HepG2 (cell line): ENCODE data around the gene MCM3AP. TPM values are rescaled to one million over a fixed set of nuclear protein-coding genes. Genes with fewer than 3 reads are reported as not detected.
A peak's percentile ranks its signal among the peaks of the same experiment; 100 is the strongest.

ENCODE experiments used
- ATF4 ChIP-seq, 2 experiments: fragments of 450-650 bp in 1 of 2; sonication (generic) in 1 of 2; formaldehyde crosslinking; IDR thresholded peaks; 2 replicates each; pipeline versions ENCODE4 v1.5.0 to v1.8.0; 2020 to 2022; ENCODE audit warnings: mild to moderate bottlenecking in 1 of 2, missing genetic modification reagents in 1 of 2
- ELF3 ChIP-seq: IDR thresholded peaks from 2 replicates; pipeline ENCODE4 v1.6.1; 2016; ENCODE audit warnings: missing genetic modification reagents, missing compliant biosample characterization
- HNF4G ChIP-seq, 2 experiments: sonication (generic) in 1 of 2; formaldehyde crosslinking in 1 of 2; IDR thresholded peaks; 2 replicates each; pipeline versions ENCODE4 v1.4.0 to v1.6.1; 2011 to 2020; ENCODE audit warnings: borderline replicate concordance in 2 of 2, low read depth in 2 of 2, mild to moderate bottlenecking in 2 of 2, low read length in 1 of 2, missing genetic modification reagents in 1 of 2, moderate library complexity in 1 of 2
- MAX ChIP-seq: IDR thresholded peaks from 2 replicates; pipeline ENCODE4 v1.6.1; 2012; ENCODE audit warnings: inconsistent platforms
- SRSF9 ChIP-seq: fragments of 200-400 bp; formaldehyde crosslinking; IDR thresholded peaks from 2 replicates; pipeline ENCODE4 v1.6.1; 2018; ENCODE audit warnings: borderline replicate concordance, mild to moderate bottlenecking, low read depth, low read length; ENCODE audit not compliant: insufficient read depth, poor library complexity, severe bottlenecking
- STAT6 ChIP-seq: sonication (generic); formaldehyde crosslinking; IDR thresholded peaks from 2 replicates; pipeline ENCODE4 v1.4.0; 2020; ENCODE audit warnings: missing genetic modification reagents, mild to moderate bottlenecking, borderline replicate concordance
- TCF12 ChIP-seq, 2 experiments: fragments of 450-650 bp in 1 of 2; sonication (generic) in 1 of 2; formaldehyde crosslinking in 1 of 2; IDR thresholded peaks; 2 replicates each; pipeline versions ENCODE4 v1.6.1 to v1.8.0; 2017 to 2022; ENCODE audit warnings: antibody characterized with exemption in 1 of 2, mild to moderate bottlenecking in 1 of 2, missing genetic modification reagents in 1 of 2, moderate library complexity in 1 of 2
- THAP8 ChIP-seq: sonication (generic); formaldehyde crosslinking; IDR thresholded peaks from 2 replicates; pipeline ENCODE4 v1.5.1; 2020; ENCODE audit warnings: missing genetic modification reagents, mild to moderate bottlenecking, borderline replicate concordance
- ZBTB4 ChIP-seq: sonication (generic); formaldehyde crosslinking; IDR thresholded peaks from 2 replicates; pipeline ENCODE4 v1.4.0; 2020; ENCODE audit warnings: missing genetic modification reagents, mild to moderate bottlenecking, borderline replicate concordance
- ZFAT ChIP-seq: sonication (generic); formaldehyde crosslinking; conservative IDR thresholded peaks from 2 replicates; pipeline ENCODE4 v1.8.1; 2023; ENCODE audit warnings: missing genetic modification reagents, inconsistent platforms
- ZIK1 ChIP-seq: sonication (generic); formaldehyde crosslinking; IDR thresholded peaks from 2 replicates; pipeline ENCODE4 v1.5.0; 2020; ENCODE audit warnings: mild to moderate bottlenecking, low read depth, missing genetic modification reagents, borderline replicate concordance
- ZNF207 ChIP-seq: fragments of 450-650 bp; IDR thresholded peaks from 2 replicates; pipeline ENCODE4 v1.6.1; 2016; ENCODE audit warnings: antibody characterized with exemption, borderline replicate concordance
- ZNF460 ChIP-seq: sonication (generic); formaldehyde crosslinking; IDR thresholded peaks from 2 replicates; pipeline ENCODE4 v1.5.1; 2020; ENCODE audit warnings: missing genetic modification reagents, mild to moderate bottlenecking, borderline replicate concordance
- ZNF547 ChIP-seq: sonication (generic); formaldehyde crosslinking; IDR thresholded peaks from 2 replicates; pipeline ENCODE4 v1.5.1; 2020; ENCODE audit warnings: mild to moderate bottlenecking, missing genetic modification reagents
- ZNF597 ChIP-seq: sonication (generic); formaldehyde crosslinking; IDR thresholded peaks from 2 replicates; pipeline ENCODE4 v1.5.0; 2020; ENCODE audit warnings: missing genetic modification reagents
- ZNF614 ChIP-seq: IDR thresholded peaks from 2 replicates; pipeline ENCODE4 v1.6.1; 2018; ENCODE audit warnings: missing biosample characterization, missing genetic modification reagents, inconsistent platforms, borderline replicate concordance
- ZSCAN12 ChIP-seq: sonication (generic); formaldehyde crosslinking; IDR thresholded peaks from 2 replicates; pipeline ENCODE4 v1.9.0; 2021; ENCODE audit warnings: mild to moderate bottlenecking, missing genetic modification reagents
- polyA plus RNA-seq, 8 experiments: library from polyadenylated mRNA; depleted of rRNA in 3 of 8; stranded (reverse) in 7 of 8; unstranded in 1 of 8; fragments of >200 nt; fragmentation: Illumina TruSeq in 4 of 8; extraction: Trizol in 4 of 8; gene quantifications; 2 replicates each; pipeline versions ENCODE4 v1.2.1 to v1.2.3, GENCODE V29; 2011 to 2016; ENCODE audit warnings: low read depth in 4 of 8, missing spikeins in 1 of 8, mixed read lengths in 1 of 8; ENCODE audit not compliant: insufficient read depth in 1 of 8
- total RNA-seq, 5 experiments: library from RNA; depleted of rRNA; stranded (reverse); fragments of >200 nt; fragmentation: Illumina TruSeq; extraction: Trizol; gene quantifications; 2 replicates each; pipeline ENCODE4 v1.2.3, GENCODE V29; 2016; ENCODE audit warnings: low read depth in 1 of 5

The MCM3AP gene
- total and polyA plus RNA-seq, 2 of the 13 experiments (the other 11 are each of a cell fraction or from before 2014, with no cell fraction given) = 27.0 to 54.7 TPM

- TF ChIP-seq STAT6 (no peak), ZFAT (0 out of 2 replicates have a peak, but pooled peaks have one; percentile 53), SRSF9 (no peak), ATF4 (CRISPR knock-in tag; IDR thresholded peaks at IDR 0.05) (no peak; a peak in 1 of 4 replicates), ZSCAN12 (CRISPR knock-in tag) (no peak), ZBTB4 (CRISPR knock-in tag) (no peak), ZNF547 (CRISPR knock-in tag) (peak; percentile 91), MAX (peak; percentile 91), TCF12 (IDR thresholded peaks at IDR 0.05) (no peak), TCF12 (CRISPR knock-in tag; IDR thresholded peaks at IDR 0.05) (peak; percentile 80), ZNF207 (no peak), THAP8 (CRISPR knock-in tag) (no peak), ELF3 (CRISPR knock-in tag) (no peak; the same call in 1 of the 2 replicates), HNF4G (IDR thresholded peaks at IDR 0.05; ENCODE audit: borderline replicate concordance, low read depth, low read length) (no peak), HNF4G (CRISPR knock-in tag; IDR thresholded peaks at IDR 0.05; ENCODE audit: borderline replicate concordance, low read depth) (peak; percentile 38; the same call in 1 of the 2 replicates), ZNF460 (no peak), ZNF597 (CRISPR knock-in tag) (no peak), ZIK1 (CRISPR knock-in tag) (peak; percentile 74; the same call in 1 of the 2 replicates), ZNF614 (CRISPR knock-in tag) (no peak)
These were observed 593 bp upstream of the MCM3AP start, which contains the start of gene YBEY (continued) for GRCh38 chr21:46285761-46286647.
